Measurements from ENCODE around the gene NAV3. TPM values are rescaled to one million over a fixed set of nuclear protein-coding genes. Genes with fewer than 3 reads are reported as not detected.

NAV3 gene
- total and polyA plus RNA-seq, 2 experiments from 2014 or later = 4.0 to 12.0 TPM

DNA sequence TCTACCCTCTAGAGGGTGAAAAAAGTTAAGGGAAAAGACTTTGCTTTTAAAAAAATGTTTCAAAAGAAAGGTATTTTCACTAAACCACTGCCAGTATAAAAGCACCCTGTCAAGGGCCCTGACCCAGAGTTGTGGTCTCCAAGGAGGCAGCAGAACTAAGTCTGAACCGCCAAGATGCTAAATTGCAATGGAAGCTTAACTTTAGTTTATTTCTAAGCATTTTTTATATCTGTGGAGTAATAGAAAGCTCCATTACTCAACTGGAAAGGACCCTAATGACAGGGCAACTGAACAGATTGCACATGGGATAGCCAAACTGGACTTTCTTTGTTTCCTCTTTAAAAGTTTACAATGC, 379.8 kb downstream of the NAV3 start:
- ATAC-seq (no peak), DNase-seq (ENCODE audit: low spot score) (no peak)
- Histone ChIP-seq H3F3A (replicated peaks; ENCODE audit: low read depth) (no peaks in the 10 kb centered on the region), H3K36me3 (ENCODE audit: insufficient read depth) (no peaks in the 10 kb centered on the region), H3K4me2 (no peak overlapping the region), H3K27me3 (ENCODE audit: insufficient read depth) (no peaks in the 10 kb centered on the region), H2AFZ (peak overlapping the region; percentile 19; the same call in 1 of the 2 replicates), H4K20me1 (replicated peaks; ENCODE audit: insufficient read depth) (no peaks in the 10 kb centered on the region), H3K27ac (ENCODE audit: low read depth) (no peak overlapping the region), H3K4me3 (no peak overlapping the region), H3K79me2 (replicated peaks; ENCODE audit: insufficient read depth) (no peaks in the 10 kb centered on the region), H3K9me2 (ENCODE audit: insufficient read depth) (no peaks in the 10 kb centered on the region), H3K4me1 (ENCODE audit: insufficient read depth) (peaks cover 12% of the 10 kb centered on the region)
- no peak overlapping the region for H3K27ac Mint-ChIP-seq
- H3K27me3 Mint-ChIP-seq (ENCODE audit: insufficient read depth, low read depth, poor library complexity) = peaks cover 2% of the 10 kb centered on the region
- peaks cover 14% of the 10 kb centered on the region for H3K4me1 Mint-ChIP-seq
- TF ChIP-seq, protein P1, sequence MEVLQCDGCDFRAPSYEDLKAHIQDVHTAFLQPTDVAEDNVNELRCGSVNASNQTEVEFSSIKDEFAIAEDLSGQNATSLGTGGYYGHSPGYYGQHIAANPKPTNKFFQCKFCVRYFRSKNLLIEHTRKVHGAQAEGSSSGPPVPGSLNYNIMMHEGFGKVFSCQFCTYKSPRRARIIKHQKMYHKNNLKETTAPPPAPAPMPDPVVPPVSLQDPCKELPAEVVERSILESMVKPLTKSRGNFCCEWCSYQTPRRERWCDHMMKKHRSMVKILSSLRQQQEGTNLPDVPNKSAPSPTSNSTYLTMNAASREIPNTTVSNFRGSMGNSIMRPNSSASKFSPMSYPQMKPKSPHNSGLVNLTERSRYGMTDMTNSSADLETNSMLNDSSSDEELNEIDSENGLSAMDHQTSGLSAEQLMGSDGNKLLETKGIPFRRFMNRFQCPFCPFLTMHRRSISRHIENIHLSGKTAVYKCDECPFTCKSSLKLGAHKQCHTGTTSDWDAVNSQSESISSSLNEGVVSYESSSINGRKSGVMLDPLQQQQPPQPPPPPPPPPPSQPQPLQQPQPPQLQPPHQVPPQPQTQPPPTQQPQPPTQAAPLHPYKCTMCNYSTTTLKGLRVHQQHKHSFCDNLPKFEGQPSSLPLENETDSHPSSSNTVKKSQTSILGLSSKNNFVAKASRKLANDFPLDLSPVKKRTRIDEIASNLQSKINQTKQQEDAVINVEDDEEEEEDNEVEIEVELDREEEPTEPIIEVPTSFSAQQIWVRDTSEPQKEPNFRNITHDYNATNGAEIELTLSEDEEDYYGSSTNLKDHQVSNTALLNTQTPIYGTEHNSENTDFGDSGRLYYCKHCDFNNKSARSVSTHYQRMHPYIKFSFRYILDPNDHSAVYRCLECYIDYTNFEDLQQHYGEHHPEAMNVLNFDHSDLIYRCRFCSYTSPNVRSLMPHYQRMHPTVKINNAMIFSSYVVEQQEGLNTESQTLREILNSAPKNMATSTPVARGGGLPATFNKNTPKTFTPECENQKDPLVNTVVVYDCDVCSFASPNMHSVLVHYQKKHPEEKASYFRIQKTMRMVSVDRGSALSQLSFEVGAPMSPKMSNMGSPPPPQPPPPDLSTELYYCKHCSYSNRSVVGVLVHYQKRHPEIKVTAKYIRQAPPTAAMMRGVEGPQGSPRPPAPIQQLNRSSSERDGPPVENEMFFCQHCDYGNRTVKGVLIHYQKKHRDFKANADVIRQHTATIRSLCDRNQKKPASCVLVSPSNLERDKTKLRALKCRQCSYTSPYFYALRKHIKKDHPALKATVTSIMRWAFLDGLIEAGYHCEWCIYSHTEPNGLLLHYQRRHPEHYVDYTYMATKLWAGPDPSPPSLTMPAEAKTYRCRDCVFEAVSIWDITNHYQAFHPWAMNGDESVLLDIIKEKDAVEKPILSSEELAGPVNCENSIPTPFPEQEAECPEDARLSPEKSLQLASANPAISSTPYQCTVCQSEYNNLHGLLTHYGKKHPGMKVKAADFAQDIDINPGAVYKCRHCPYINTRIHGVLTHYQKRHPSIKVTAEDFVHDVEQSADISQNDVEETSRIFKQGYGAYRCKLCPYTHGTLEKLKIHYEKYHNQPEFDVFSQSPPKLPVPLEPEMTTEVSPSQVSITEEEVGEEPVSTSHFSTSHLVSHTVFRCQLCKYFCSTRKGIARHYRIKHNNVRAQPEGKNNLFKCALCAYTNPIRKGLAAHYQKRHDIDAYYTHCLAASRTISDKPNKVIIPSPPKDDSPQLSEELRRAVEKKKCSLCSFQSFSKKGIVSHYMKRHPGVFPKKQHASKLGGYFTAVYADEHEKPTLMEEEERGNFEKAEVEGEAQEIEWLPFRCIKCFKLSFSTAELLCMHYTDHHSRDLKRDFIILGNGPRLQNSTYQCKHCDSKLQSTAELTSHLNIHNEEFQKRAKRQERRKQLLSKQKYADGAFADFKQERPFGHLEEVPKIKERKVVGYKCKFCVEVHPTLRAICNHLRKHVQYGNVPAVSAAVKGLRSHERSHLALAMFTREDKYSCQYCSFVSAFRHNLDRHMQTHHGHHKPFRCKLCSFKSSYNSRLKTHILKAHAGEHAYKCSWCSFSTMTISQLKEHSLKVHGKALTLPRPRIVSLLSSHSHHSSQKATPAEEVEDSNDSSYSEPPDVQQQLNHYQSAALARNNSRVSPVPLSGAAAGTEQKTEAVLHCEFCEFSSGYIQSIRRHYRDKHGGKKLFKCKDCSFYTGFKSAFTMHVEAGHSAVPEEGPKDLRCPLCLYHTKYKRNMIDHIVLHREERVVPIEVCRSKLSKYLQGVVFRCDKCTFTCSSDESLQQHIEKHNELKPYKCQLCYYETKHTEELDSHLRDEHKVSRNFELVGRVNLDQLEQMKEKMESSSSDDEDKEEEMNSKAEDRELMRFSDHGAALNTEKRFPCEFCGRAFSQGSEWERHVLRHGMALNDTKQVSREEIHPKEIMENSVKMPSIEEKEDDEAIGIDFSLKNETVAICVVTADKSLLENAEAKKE (CRISPR knock-in tag; IDR thresholded peaks at IDR 0.05) = no peak
- no peak for TF ChIP-seq CREB1 (CRISPR knock-in tag; IDR thresholded peaks at IDR 0.05; ENCODE audit: low read depth)
- no peak for TF ChIP-seq CTCF (conservative IDR thresholded peaks at IDR 0.05; ENCODE audit: low read depth in 2 of 2)
- TF ChIP-seq ZNF114 (CRISPR knock-in tag; IDR thresholded peaks at IDR 0.05) = no peak
- H3K36me3 Mint-ChIP-seq (ENCODE audit: low read depth) = no peaks in the 10 kb centered on the region
- no peaks in the 10 kb centered on the region for H3K9me3 Mint-ChIP-seq
- no peak overlapping the region for H3K4me3 Mint-ChIP-seq

DNA sequence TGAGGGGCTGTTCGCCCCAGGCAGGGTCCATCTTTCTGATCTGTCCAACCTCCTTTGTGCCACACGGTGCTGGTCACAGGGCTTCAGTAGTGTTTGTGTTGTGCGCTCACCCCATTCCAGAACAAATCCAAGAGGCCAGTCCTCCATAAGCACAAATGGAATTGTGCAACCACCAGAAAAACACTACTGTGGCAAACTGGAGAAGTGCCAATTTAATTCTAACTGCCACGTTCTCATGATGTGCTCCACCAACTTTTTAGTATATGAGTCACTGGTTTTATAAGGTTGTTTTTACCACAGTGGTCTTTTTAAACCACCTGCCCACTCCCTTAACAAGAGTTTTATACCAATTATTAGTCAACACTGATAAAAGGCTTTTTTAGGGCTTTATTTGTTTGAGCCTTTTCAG, 380.2 kb downstream of the NAV3 start:
- Histone ChIP-seq H3K27me3 (ENCODE audit: insufficient read depth) (no peaks in the 10 kb centered on the region), H2AFZ (peak overlapping the region; percentile 19; the same call in 1 of the 2 replicates), H3K9me2 (ENCODE audit: insufficient read depth) (no peaks in the 10 kb centered on the region), H3K27ac (ENCODE audit: low read depth) (no peak overlapping the region), H3K4me1 (ENCODE audit: insufficient read depth) (peaks cover 12% of the 10 kb centered on the region), H3K79me2 (replicated peaks; ENCODE audit: insufficient read depth) (no peaks in the 10 kb centered on the region), H3F3A (replicated peaks; ENCODE audit: low read depth) (no peaks in the 10 kb centered on the region), H3K4me3 (no peak overlapping the region), H3K4me2 (no peak overlapping the region), H4K20me1 (replicated peaks; ENCODE audit: insufficient read depth) (no peaks in the 10 kb centered on the region), H3K36me3 (ENCODE audit: insufficient read depth) (no peaks in the 10 kb centered on the region)
- Mint-ChIP-seq H3K9me3 (no peaks in the 10 kb centered on the region), H3K4me1 (peaks cover 14% of the 10 kb centered on the region), H3K4me3 (no peak overlapping the region), H3K27ac (no peak overlapping the region), H3K27me3 (ENCODE audit: insufficient read depth, low read depth, poor library complexity) (peaks cover 2% of the 10 kb centered on the region), H3K36me3 (ENCODE audit: low read depth) (no peaks in the 10 kb centered on the region)
- DNase-seq (ENCODE audit: low spot score) = no peak
- ATAC-seq = no peak
- TF ChIP-seq, protein P1 (CRISPR knock-in tag; IDR thresholded peaks at IDR 0.05) = no peak
- no peak for TF ChIP-seq ZNF114 (CRISPR knock-in tag; IDR thresholded peaks at IDR 0.05)
